Fibroblast of mammary gland (primary cell): ENCODE results near the gene ZNF292.

Experiments used
- DNase-seq: peaks from one replicate; pipeline ENCODE4 v3.0.0-alpha.2; 2010; ENCODE audit warnings: low read depth
- H3K4me3 ChIP-seq: 2 replicates; pipeline ENCODE4 v1.5.1; 2011; ENCODE audit warnings: low read depth, mild to moderate bottlenecking, low read length, moderate library complexity; ENCODE audit not compliant: control insufficient read depth
- CTCF ChIP-seq: conservative IDR thresholded peaks from 2 replicates; pipeline ENCODE4 v1.5.1; 2011; ENCODE audit warnings: low read depth, low read length, inconsistent platforms; ENCODE audit not compliant: control insufficient read depth, insufficient read depth

Gene ZNF292

GRCh38 chr6:87174078-87174579 is 18.8 kb downstream of the ZNF292 start:
- TF ChIP-seq CTCF: no peak
- no peak overlapping the region for H3K4me3 ChIP-seq
- DNase-seq: no peak

DNA sequence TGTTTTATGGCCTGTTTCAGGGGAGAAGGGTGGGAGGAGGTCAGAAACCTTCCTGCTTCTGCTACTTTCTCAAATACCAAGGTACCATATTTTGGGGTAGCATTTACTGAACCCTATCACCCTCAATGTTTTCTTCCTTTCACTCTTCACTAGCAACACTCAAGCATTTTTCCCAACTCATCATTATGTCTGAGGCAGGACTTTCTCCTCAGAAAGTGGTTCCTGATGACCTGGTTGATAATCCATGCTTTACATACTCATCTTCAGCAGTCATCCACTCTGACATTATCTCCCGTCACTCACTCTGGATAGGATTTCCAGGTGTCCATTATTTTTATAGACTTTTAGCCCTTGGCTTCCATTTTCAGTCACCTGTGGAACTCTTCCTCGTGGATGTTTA is 21.1 kb downstream of the ZNF292 start:
- no peak for TF ChIP-seq CTCF
- DNase-seq: no peak

DNA sequence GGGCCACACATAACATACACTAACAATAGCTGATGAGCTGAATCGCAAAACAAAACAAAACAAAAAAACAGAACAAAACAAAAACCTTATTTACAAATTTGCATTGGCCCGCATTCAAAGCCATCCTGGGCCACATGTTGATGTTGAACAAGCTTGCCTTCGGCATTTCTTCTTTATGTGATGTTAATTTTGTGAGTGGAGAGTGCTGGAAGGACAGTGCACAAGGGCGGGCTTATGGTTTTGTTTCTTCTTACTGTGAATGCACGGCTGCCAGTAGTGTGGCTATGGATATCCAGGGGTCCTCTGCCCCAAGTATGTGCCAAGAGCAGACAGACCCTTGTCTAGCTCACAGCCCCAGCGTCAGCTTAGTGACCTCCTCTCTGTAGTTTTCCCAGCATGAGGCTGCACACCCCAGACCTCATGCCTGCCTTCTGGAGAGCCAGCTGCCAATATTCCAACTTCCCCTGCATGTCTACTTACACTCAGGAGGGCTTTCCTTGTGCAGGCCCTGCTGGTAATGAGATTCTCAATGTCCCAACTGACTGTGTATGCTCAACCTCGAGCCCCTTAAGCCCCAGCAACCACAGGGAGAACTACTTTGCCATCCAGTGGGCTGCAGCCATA is 24.9 kb downstream of the ZNF292 start:
- TF ChIP-seq CTCF: no peak
- no peak overlapping the region for H3K4me3 ChIP-seq
- DNase-seq: no peak

More for the DNA sequence above, 21.1 kb downstream of the ZNF292 start:
- H3K4me3 ChIP-seq: no peak overlapping the region

GRCh38 chr6:87181903-87182302 is 26.5 kb downstream of the ZNF292 start:
- TF ChIP-seq CTCF: no peak
- no peak for DNase-seq
- no peak overlapping the region for H3K4me3 ChIP-seq

- DNase-seq: no peak
- TF ChIP-seq CTCF: no peak
- no peak overlapping the region for H3K4me3 ChIP-seq
Observed at GRCh38 chr6:87182321-87182720, 27.0 kb downstream of the ZNF292 start.

GRCh38 chr6:87182940-87183339 is 27.6 kb downstream of the ZNF292 start:
- H3K4me3 ChIP-seq: no peak overlapping the region
- no peak for TF ChIP-seq CTCF
- DNase-seq: no peak
